Astrocyte (in vitro differentiated cells and primary cell): Measurements from ENCODE around the gene IFITM2. TPM values are rescaled to one million over a fixed set of nuclear protein-coding genes. Genes with fewer than 3 reads are reported as not detected.
A peak's percentile ranks its signal among the peaks of the same experiment; 100 is the strongest.

Experiments
- DNase-seq: peaks from one replicate; pipeline ENCODE4 v3.0.0-alpha.2; 2010; ENCODE audit warnings: low read depth
- FAIRE-seq: peaks from 2 replicates; lab custom pipeline; 2011; peaks lifted over from hg19 to GRCh38; lab: Jason Lieb, UNC
- H2AFZ ChIP-seq: 2 replicates; pipeline ENCODE4 v1.6.0; 2012; ENCODE audit warnings: low read depth, low read length, inconsistent platforms
- H3K27ac ChIP-seq: 2 replicates; pipeline ENCODE4 v1.5.1; 2011; ENCODE audit warnings: low read depth, low read length, inconsistent platforms
- H3K27me3 ChIP-seq: 2 replicates; pipeline ENCODE4 v1.6.0; 2011; ENCODE audit warnings: low read length, inconsistent platforms; ENCODE audit not compliant: insufficient read depth
- H3K36me3 ChIP-seq: 2 replicates; pipeline ENCODE4 v1.5.1; 2011; ENCODE audit warnings: low read length, inconsistent platforms; ENCODE audit not compliant: insufficient read depth
- H3K4me1 ChIP-seq: 2 replicates; pipeline ENCODE4 v1.5.1; 2011; ENCODE audit warnings: low read length, inconsistent platforms; ENCODE audit not compliant: insufficient read depth
- H3K4me2 ChIP-seq: 2 replicates; pipeline ENCODE4 v1.6.0; 2012; ENCODE audit warnings: low read length, inconsistent platforms
- H3K4me3 ChIP-seq: 2 replicates; pipeline ENCODE4 v1.5.1; 2011; ENCODE audit warnings: low read depth, mild to moderate bottlenecking, low read length, inconsistent platforms; ENCODE audit not compliant: insufficient read depth
- H3K79me2 ChIP-seq: 2 replicates; pipeline ENCODE4 v1.6.0; 2012; ENCODE audit warnings: mild to moderate bottlenecking, low read length, inconsistent platforms; ENCODE audit not compliant: insufficient read depth
- H3K9ac ChIP-seq: 2 replicates; pipeline ENCODE4 v1.6.0; 2012; ENCODE audit warnings: mild to moderate bottlenecking, low read length, inconsistent platforms
- H3K9me3 ChIP-seq: 2 replicates; pipeline ENCODE4 v1.5.1; 2012; ENCODE audit warnings: low read depth, mild to moderate bottlenecking, low read length, inconsistent platforms; ENCODE audit not compliant: insufficient read depth
- H4K20me1 ChIP-seq: 2 replicates; pipeline ENCODE4 v1.6.0; 2012; ENCODE audit warnings: low read length, inconsistent platforms; ENCODE audit not compliant: insufficient read depth
- H3K27ac Mint-ChIP-seq: one replicate; pipeline ENCODE4 v1.8.0; 2021; ENCODE audit warnings: mild to moderate bottlenecking, mixed read lengths; ENCODE audit not compliant: unreplicated experiment
- H3K27me3 Mint-ChIP-seq: one replicate; pipeline ENCODE4 v1.8.0; 2021; ENCODE audit warnings: low read depth, mixed read lengths; ENCODE audit not compliant: unreplicated experiment
- H3K36me3 Mint-ChIP-seq: one replicate; pipeline ENCODE4 v1.8.0; 2021; ENCODE audit warnings: low read depth, mixed read lengths; ENCODE audit not compliant: unreplicated experiment
- H3K4me1 Mint-ChIP-seq: one replicate; pipeline ENCODE4 v1.8.0; 2021; ENCODE audit warnings: low read depth, mixed read lengths; ENCODE audit not compliant: unreplicated experiment
- H3K4me3 Mint-ChIP-seq: one replicate; pipeline ENCODE4 v1.8.0; 2021; ENCODE audit warnings: mild to moderate bottlenecking, moderate library complexity, mixed read lengths; ENCODE audit not compliant: unreplicated experiment
- H3K9me3 Mint-ChIP-seq: one replicate; pipeline ENCODE4 v1.8.0; 2021; ENCODE audit warnings: mild to moderate bottlenecking, mixed read lengths; ENCODE audit not compliant: unreplicated experiment
- CTCF ChIP-seq: IDR thresholded peaks from 2 replicates; pipeline ENCODE4 v1.5.1; 2011; ENCODE audit warnings: low read depth, mild to moderate bottlenecking, inconsistent platforms, low read length, moderate library complexity; ENCODE audit not compliant: insufficient read depth
- EZH2 ChIP-seq: IDR thresholded peaks from 2 replicates; pipeline ENCODE4 v1.6.1; 2012; ENCODE audit warnings: mild to moderate bottlenecking, low read length, inconsistent platforms; ENCODE audit not compliant: insufficient read depth
- total RNA-seq: library from RNA; stranded (reverse); gene quantifications from 2 replicates; pipeline ENCODE4 v1.2.1, GENCODE V29; 2021

The IFITM2 gene
- total RNA-seq, 1 donor from 2014 or later: 474 TPM

- Histone ChIP-seq H3K4me1 (peaks cover 6% of the 10 kb centered on the region), H3K9me3 (no peaks in the 10 kb centered on the region), H3K36me3 (no peaks in the 10 kb centered on the region), H3K4me3 (no peak overlapping the region), H3K27me3 (no peaks in the 10 kb centered on the region), H4K20me1 (no peaks in the 10 kb centered on the region), H2AFZ (peak overlapping the region; percentile 53), H3K79me2 (no peaks in the 10 kb centered on the region), H3K9ac (no peak overlapping the region), H3K27ac (no peak overlapping the region), H3K4me2 (peak overlapping the region; percentile 34)
- Mint-ChIP-seq H3K36me3 (no peaks in the 10 kb centered on the region), H3K9me3 (no peaks in the 10 kb centered on the region), H3K4me1 (peaks cover 21% of the 10 kb centered on the region), H3K4me3 (peak overlapping the region; percentile 22), H3K27me3 (peaks cover 5% of the 10 kb centered on the region), H3K27ac (peak overlapping the region; percentile 83)
- DNase-seq (no peak), FAIRE-seq (no peak)
- TF ChIP-seq CTCF (no peak), EZH2 (no peak)
Measured at GRCh38 chr11:335779-336658, 28.4 kb downstream of the IFITM2 start.

- FAIRE-seq (no peak), DNase-seq (no peak)
- H4K20me1 ChIP-seq: no peaks in the 10 kb centered on the region
- Mint-ChIP-seq H3K27me3 (peaks cover 2% of the 10 kb centered on the region), H3K36me3 (no peaks in the 10 kb centered on the region), H3K27ac (no peak overlapping the region), H3K4me1 (peaks cover 19% of the 10 kb centered on the region), H3K9me3 (no peaks in the 10 kb centered on the region), H3K4me3 (peak overlapping the region; percentile 22)
- no peaks in the 10 kb centered on the region for H3K36me3 ChIP-seq
- no peak overlapping the region for H3K27ac ChIP-seq
- H3K27me3 ChIP-seq: no peaks in the 10 kb centered on the region
- no peaks in the 10 kb centered on the region for H3K79me2 ChIP-seq
- H3K9ac ChIP-seq: no peak overlapping the region
- no peaks in the 10 kb centered on the region for H3K9me3 ChIP-seq
- H3K4me1 ChIP-seq: peaks cover 6% of the 10 kb centered on the region
- no peak overlapping the region for H3K4me3 ChIP-seq
- H2AFZ ChIP-seq: no peak overlapping the region
- H3K4me2 ChIP-seq: no peak overlapping the region
- TF ChIP-seq EZH2 (no peak), CTCF (no peak)
Measured at GRCh38 chr11:336659-337198, 29.1 kb downstream of the IFITM2 start.
